GM12872 (cell line): ENCODE results near the gene PXDN.

Experiments used
- TF ChIP-seq, protein P1 (sequence below): IDR thresholded peaks from 3 replicates; pipeline ENCODE4 v1.5.1; 2011; ENCODE audit warnings: low read depth, mild to moderate bottlenecking, low read length, moderate library complexity; ENCODE audit not compliant: insufficient read depth

PXDN gene

DNA sequence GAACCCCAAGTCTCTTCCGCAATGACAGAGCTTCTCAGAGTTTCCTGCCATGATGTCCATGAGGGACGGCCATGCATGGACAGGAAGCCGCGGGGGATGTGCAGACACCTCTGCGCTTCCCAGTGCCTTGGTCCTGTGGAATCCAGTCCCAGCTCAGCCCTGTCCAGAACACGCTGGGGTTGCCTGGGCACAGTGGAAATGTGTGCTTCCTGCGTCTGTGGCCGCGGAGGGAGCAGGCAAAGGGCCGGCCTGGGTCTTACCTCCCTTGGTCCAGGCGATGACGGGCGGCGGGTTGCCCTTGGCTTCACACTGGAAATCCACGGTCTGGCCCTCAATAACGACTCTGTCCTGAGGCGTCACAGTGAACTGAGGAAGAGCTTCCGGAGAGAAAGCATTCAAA is 79.6 kb downstream of the PXDN start:
- TF ChIP-seq, protein P1, sequence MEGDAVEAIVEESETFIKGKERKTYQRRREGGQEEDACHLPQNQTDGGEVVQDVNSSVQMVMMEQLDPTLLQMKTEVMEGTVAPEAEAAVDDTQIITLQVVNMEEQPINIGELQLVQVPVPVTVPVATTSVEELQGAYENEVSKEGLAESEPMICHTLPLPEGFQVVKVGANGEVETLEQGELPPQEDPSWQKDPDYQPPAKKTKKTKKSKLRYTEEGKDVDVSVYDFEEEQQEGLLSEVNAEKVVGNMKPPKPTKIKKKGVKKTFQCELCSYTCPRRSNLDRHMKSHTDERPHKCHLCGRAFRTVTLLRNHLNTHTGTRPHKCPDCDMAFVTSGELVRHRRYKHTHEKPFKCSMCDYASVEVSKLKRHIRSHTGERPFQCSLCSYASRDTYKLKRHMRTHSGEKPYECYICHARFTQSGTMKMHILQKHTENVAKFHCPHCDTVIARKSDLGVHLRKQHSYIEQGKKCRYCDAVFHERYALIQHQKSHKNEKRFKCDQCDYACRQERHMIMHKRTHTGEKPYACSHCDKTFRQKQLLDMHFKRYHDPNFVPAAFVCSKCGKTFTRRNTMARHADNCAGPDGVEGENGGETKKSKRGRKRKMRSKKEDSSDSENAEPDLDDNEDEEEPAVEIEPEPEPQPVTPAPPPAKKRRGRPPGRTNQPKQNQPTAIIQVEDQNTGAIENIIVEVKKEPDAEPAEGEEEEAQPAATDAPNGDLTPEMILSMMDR: no peak

DNA sequence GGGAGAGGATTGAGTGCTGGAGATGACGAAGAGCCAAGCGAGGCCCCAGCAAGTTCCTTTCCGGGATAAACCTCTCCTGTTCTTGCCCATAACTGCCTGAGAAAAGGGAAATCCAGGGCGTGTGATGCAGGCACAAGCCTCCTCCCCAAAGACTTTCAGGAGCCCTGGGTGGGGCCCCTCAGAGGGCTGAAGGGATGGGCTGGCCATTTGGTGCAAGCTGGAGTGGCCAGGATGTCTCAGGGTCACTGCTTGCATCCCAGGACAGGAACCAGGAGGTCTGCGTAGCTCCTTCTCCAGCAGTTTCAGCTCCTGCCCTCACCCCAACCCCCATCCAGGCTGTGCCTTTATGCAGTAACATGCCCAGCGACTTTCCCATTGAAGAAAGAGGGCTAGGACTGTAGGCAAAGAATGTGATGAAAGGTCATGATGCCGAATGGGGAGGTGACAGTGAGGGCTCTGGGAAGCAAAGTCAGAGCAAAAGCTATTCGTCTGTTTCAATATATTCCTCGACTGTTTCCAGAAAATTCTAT is 80.2 kb downstream of the PXDN start:
- TF ChIP-seq, protein P1: no peak

DNA sequence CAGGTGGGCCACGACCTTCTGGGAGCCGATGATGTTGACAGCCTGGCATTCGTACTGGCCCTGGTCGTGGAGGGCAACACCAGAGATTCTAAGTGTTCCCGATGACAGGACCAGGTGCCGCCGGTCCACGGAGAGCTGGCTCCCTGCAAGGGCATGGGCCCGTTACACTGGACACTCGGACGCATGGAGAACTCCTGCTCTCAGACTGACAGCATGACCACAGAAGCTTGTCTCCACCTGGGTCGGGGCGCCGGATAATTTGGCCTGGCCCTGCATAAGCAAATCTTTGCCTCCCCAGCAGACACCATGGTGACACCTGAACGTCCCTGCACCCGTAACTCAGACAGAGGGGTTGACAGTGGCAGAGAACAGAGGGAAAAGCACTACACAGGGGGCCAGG is 80.7 kb downstream of the PXDN start:
- TF ChIP-seq, protein P1: no peak

DNA sequence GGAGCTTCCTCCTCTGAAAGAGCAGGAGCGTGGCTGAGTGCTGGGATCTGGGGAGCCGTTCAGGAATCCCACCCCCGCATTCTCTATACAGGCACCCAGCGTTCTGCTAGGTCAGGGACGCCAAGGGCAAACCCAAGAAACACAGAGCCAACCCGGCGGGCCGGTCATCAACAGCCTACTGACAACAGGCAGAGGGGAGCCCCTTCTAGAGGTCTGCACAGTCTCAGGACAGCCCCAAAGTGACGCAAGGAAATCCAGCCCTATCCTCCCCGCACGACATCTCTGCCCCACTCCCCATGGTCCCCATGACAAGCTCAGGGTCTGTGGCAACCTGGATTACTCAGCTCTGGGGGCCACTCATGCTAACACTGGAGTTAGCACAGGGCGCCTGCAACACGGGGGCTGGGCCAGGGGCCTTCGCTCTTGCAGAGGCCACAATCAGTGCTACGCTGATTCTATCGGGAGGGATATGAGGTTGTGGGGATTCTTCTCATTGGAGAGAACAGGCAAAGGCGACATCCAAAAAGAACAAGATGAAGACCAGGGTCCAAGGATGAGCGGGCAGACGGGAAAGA is 81.6 kb downstream of the PXDN start:
- TF ChIP-seq, protein P1: no peak

DNA sequence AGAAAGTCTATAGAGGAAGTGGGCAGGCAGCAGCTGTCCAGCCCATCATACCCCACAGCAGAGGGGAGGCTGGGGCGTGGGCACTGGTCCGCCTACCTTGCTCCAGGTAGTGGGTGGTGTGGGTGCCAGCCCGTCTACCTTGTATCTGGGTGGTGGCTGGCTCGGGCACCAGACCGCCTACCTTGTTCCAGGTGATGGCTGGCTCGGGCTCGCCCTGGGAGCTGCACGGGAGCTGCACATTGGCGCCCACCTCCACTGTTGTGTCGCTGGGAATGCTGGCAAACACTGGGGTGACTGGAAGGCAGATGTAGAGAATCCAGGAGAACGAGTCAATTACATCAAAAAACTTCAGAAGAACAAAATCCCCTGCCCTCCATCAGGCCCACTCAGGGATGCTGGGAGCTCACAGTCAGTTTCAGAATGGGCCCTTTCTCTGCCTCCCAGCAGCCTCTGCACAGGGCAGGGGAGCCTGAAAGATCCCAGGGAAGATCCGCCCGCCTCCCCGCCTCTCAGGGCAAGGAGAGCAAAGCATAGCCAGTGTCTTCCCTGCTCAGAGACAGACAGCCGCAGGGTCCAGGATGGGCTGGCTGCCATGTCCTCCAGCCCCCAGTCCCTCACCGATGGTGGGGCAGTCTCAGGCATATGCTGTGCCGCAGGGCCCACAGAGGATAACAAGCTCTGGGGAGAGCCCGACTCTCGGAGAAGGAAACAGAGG is 82.3 kb downstream of the PXDN start:
- TF ChIP-seq, protein P1: no peak

DNA sequence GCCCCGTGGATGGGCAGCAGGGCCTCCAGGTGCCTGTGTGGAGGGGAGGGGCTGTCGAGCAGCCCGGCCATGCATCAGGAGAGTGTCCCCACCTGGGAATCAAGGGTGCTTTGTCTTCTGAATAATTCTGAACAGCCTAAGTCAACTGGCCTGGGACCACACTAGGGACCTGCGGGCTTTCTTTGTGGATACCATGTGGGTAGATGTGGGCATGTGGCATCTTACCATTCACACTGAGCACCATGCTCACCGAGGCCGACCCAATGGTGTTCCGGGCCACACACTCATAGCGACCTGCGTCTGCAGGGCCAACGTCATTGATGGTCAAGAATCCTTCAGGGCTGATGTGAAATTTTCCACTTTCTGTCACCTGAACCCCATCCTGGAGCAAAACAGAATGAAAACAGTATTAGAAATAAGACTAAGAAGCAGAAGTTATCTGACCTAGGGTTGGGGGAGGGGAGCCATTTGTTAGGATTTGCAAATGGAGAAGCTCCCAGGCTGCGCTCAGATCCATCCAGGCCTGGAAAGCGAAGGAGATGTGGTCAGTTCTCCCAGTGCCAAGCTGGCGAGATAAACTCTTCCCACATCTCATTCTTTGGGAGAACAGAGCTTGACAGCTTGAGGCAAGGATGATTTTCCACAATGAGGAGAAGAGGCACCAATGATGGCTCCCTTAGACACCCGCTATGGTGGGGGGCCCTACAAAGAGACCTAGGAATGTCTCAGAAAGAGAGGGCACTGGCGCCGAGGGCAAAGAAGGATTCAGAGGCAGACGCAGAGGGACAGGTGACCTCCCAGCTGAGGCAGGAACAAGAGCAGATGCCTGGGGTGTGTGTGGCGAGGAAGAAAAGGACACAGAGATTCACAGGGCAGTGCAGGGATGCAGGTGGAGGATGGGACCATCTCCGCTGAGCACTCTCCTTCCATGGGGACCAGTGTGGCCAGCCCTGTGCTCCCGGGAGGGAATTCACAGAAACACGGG is 83.4 kb downstream of the PXDN start:
- TF ChIP-seq, protein P1: no peak
